A549 (cell line): Measurements from ENCODE around the gene ABCA4. TPM values are rescaled to one million over a fixed set of nuclear protein-coding genes. Genes with fewer than 3 reads are reported as not detected.

Experiments used
- ATAC-seq, 2 experiments: fragments of 200-7000 bp in 1 of 2; fragments of >200 bp in 1 of 2; cut with Nextera tagmentation in 1 of 2; cut with Tn5 transposase in 1 of 2; 3 replicates each; pipeline versions ENCODE4 v1.8.0 to v1.9.1; 2018 to 2020; ENCODE audit warnings: mild to moderate bottlenecking in 1 of 2, moderate library complexity in 1 of 2
- CTCF ChIA-PET: fragments of 300-600 bp; sonication (Branson Sonifier 250); formaldehyde crosslinking; extraction: SDS; loops from one replicate; lab custom pipeline; 2021; ENCODE audit warnings: antibody characterized with exemption, inconsistent platforms; lab: Yijun Ruan, JAX
- POLR2A ChIA-PET: fragments of 350-600 bp; formaldehyde crosslinking; extraction: SDS; loops from one replicate; lab custom pipeline; 2021; ENCODE audit warnings: antibody characterized with exemption, inconsistent platforms; lab: Yijun Ruan, JAX
- DNase-seq, 2 experiments: peaks; one replicate each; pipeline versions ENCODE4 v3.0.0 to v3.0.0-alpha.2; 2011 to 2016; ENCODE audit warnings: low read depth in 1 of 2, low spot score in 1 of 2
- FAIRE-seq: peaks from 2 replicates; lab custom pipeline; 2011; peaks lifted over from hg19 to GRCh38; lab: Jason Lieb, UNC
- H3K27ac ChIP-seq, 2 experiments: fragments of >200 bp; sonication (Bioruptor Twin); formaldehyde crosslinking; 3 replicates each; pipeline ENCODE4 v1.5.1; 2016 to 2017
- H3K4me1 ChIP-seq: fragments of >200 bp; sonication (Bioruptor Twin); formaldehyde crosslinking; 3 replicates; pipeline ENCODE4 v1.6.1; 2016
- H3K4me2 ChIP-seq: fragments of >200 bp; sonication (Bioruptor Twin); formaldehyde crosslinking; 3 replicates; pipeline ENCODE4 v1.6.1; 2016
- H3K4me3 ChIP-seq: fragments of >200 bp; sonication (Bioruptor Twin); formaldehyde crosslinking; 3 replicates; pipeline ENCODE4 v1.5.1; 2016
- H3K9me3 ChIP-seq: fragments of >200 bp; sonication (Bioruptor Twin); formaldehyde crosslinking; 3 replicates; pipeline ENCODE4 v1.6.1; 2016
- CBX2 ChIP-seq: fragments of 200-600 bp; sonication (generic); IDR thresholded peaks from 2 replicates; pipeline ENCODE4 v1.6.1; 2016; ENCODE audit warnings: low read depth, mild to moderate bottlenecking, borderline replicate concordance
- CEBPB ChIP-seq, 2 experiments: fragments of >200 bp in 1 of 2; sonication (Bioruptor Twin) in 1 of 2; formaldehyde crosslinking in 1 of 2; IDR thresholded peaks; 2 replicates each; pipeline ENCODE4 v1.6.1; 2012 to 2016
- EHF ChIP-seq: fragments of 250-450 bp; sonication (Bioruptor Pico); IDR thresholded peaks from 2 replicates; pipeline ENCODE4 v1.5.0; 2020; ENCODE audit warnings: mild to moderate bottlenecking
- EHMT2 ChIP-seq: fragments of 200-600 bp; sonication (generic); IDR thresholded peaks from 2 replicates; pipeline ENCODE4 v1.6.1; 2016; ENCODE audit warnings: antibody characterized with exemption, low read depth, mild to moderate bottlenecking, moderate library complexity
- EP300 ChIP-seq, 2 experiments: fragments of >200 bp; sonication (Bioruptor Twin); formaldehyde crosslinking; IDR thresholded peaks; 2 replicates in 1 of 2; 3 replicates in 1 of 2; pipeline ENCODE4 v1.6.1; 2016 to 2017
- FOSB ChIP-seq: fragments of 250-450 bp; sonication (Bioruptor Pico); IDR thresholded peaks from 2 replicates; pipeline ENCODE4 v1.5.0; 2020; ENCODE audit warnings: mild to moderate bottlenecking, moderate library complexity
- GATA3 ChIP-seq: IDR thresholded peaks from 2 replicates; pipeline ENCODE4 v1.6.1; 2012; ENCODE audit warnings: borderline replicate concordance
- JUNB ChIP-seq: fragments of >200 bp; sonication (Bioruptor Twin); formaldehyde crosslinking; IDR thresholded peaks from 2 replicates; pipeline ENCODE4 v1.6.1; 2016
- KDM5A ChIP-seq: fragments of 200-600 bp; sonication (generic); IDR thresholded peaks from 2 replicates; pipeline ENCODE4 v1.6.1; 2016; ENCODE audit warnings: antibody characterized with exemption, mild to moderate bottlenecking
- MAFK ChIP-seq: fragments of 450-650 bp; IDR thresholded peaks from 2 replicates; pipeline ENCODE4 v1.6.1; 2014; ENCODE audit not compliant: partially characterized antibody
- MYC ChIP-seq: IDR thresholded peaks from 2 replicates; pipeline ENCODE4 v1.6.1; 2012; ENCODE audit warnings: mild to moderate bottlenecking, inconsistent platforms, low read length, improper control_type of control experiment, borderline replicate concordance
- NR3C1 ChIP-seq: fragments of >200 bp; sonication (Bioruptor Twin); formaldehyde crosslinking; IDR thresholded peaks from 3 replicates; pipeline ENCODE4 v1.6.1; 2017
- RARB ChIP-seq: fragments of 250-450 bp; sonication (Bioruptor Pico); IDR thresholded peaks from 2 replicates; pipeline ENCODE4 v1.8.0; 2021; ENCODE audit warnings: mild to moderate bottlenecking, moderate library complexity
- SMC3 ChIP-seq: fragments of >200 bp; sonication (Bioruptor Twin); formaldehyde crosslinking; IDR thresholded peaks from 3 replicates; pipeline ENCODE4 v1.6.1; 2018; ENCODE audit warnings: inconsistent platforms
- TFCP2L1 ChIP-seq: fragments of 250-450 bp; sonication (Bioruptor Pico); IDR thresholded peaks from 2 replicates; pipeline ENCODE4 v1.5.0; 2021; ENCODE audit warnings: mild to moderate bottlenecking
- TP53 ChIP-seq: fragments of 250-450 bp; sonication (Bioruptor Pico); IDR thresholded peaks from 2 replicates; pipeline ENCODE4 v1.5.0; 2021; ENCODE audit warnings: mild to moderate bottlenecking, moderate library complexity
- ZC3H11A ChIP-seq: fragments of 450-650 bp; IDR thresholded peaks from 2 replicates; pipeline ENCODE4 v1.6.1; 2014; ENCODE audit warnings: antibody characterized with exemption, mild to moderate bottlenecking
- ZFP36 ChIP-seq: fragments of 450-650 bp; IDR thresholded peaks from 2 replicates; pipeline ENCODE4 v1.6.1; 2014; ENCODE audit warnings: borderline replicate concordance; ENCODE audit not compliant: partially characterized antibody
- ZNF302 ChIP-seq: fragments of 250-450 bp; sonication (Bioruptor Pico); IDR thresholded peaks from 2 replicates; pipeline ENCODE4 v1.9.0; 2021; ENCODE audit warnings: inconsistent platforms, mild to moderate bottlenecking, moderate library complexity
- WGBS: methylation state at CpG from one replicate; pipeline ENCODE4 v1.1.6; 2017; ENCODE audit errors: missing lambda C conversion rate; 5-methylcytosine and 5-hydroxymethylcytosine counted together
- polyA plus RNA-seq, 4 experiments: library from polyadenylated mRNA; depleted of rRNA in 3 of 4; stranded (reverse); fragments of >200 nt; fragmentation: RNase III in 1 of 4; extraction: RNeasy Plus Mini Kit Qiagen cat#74134 plus additional on column Dnase treatment in 1 of 4; gene quantifications; 2 replicates in 3 of 4; 3 replicates in 1 of 4; pipeline ENCODE4 v1.2.3, GENCODE V29; 2011 to 2017
- TF ChIP-seq, protein P1 (sequence below): fragments of >200 bp; sonication (Bioruptor Twin); formaldehyde crosslinking; IDR thresholded peaks from 2 replicates; pipeline ENCODE4 v1.6.1; 2016
- TF ChIP-seq, protein P2 (sequence below): IDR thresholded peaks from 2 replicates; pipeline ENCODE4 v1.6.1; 2012
- TF ChIP-seq, protein P3 (sequence below): fragments of >200 bp; sonication (Bioruptor Twin); formaldehyde crosslinking; IDR thresholded peaks from 3 replicates; pipeline ENCODE4 v1.5.1; 2016

ABCA4 gene
- polyA plus RNA-seq, 2 of the 4 experiments (the other 2 are of a cell fraction), result 0.05 to 0.23 TPM

DNA sequence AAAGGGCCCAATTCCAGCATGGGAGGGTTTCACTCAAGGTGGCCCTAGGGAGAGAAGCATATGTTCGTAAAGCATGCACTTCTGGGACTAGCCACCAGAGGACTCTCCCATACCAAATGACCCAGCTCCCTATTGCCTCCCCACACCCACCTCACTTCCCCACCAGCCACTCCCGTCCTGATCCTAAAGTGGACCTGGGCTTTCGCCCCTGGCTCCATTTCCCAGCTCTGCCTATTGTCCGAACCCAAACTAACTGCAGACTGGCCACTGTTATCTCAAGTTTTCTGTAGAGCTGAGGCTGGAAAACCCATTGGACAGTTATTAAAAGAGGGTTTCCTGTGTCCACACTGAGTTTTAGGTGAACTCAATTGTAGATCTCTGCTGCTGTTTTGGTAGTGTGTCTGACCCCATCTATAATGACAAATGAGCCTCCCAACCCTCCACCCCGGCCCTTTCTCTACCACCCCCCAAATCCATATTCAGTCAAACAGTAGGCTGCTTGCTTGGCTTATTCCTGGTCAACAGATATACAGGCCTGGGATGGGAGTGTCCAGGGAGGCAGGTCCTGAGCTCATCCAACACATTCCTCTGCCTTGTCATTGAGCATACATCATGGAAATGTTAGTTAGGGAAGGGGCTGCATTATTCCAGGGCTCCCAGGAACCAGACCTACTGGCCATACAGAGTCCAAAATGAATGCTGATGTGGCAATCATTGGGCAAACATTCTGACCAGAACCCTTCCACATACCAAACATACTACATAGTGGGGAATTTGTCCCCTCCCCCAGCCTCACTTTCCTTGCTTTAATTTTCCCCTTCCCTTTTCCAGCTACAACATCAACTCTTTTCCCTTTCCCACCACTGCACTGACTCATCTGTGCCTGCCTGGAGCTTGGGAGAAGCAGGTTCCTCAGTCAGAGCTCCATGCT lies 59.2 kb downstream of the ABCA4 start (continued):
- TF ChIP-seq MAFK, result peak; percentile 38
- no peak for TF ChIP-seq JUNB
- TF ChIP-seq, protein P1, sequence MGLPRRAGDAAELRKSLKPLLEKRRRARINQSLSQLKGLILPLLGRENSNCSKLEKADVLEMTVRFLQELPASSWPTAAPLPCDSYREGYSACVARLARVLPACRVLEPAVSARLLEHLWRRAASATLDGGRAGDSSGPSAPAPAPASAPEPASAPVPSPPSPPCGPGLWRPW, result no peak
- TF ChIP-seq RARB (CRISPR knock-in tag), result no peak
- TF ChIP-seq, protein P2, sequence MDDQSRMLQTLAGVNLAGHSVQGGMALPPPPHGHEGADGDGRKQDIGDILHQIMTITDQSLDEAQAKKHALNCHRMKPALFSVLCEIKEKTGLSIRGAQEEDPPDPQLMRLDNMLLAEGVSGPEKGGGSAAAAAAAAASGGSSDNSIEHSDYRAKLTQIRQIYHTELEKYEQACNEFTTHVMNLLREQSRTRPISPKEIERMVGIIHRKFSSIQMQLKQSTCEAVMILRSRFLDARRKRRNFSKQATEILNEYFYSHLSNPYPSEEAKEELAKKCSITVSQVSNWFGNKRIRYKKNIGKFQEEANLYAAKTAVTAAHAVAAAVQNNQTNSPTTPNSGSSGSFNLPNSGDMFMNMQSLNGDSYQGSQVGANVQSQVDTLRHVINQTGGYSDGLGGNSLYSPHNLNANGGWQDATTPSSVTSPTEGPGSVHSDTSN, result no peak
- TF ChIP-seq ZNF302 (CRISPR knock-in tag), result no peak
- TF ChIP-seq CEBPB (IDR thresholded peaks at IDR 0.05), result 0 out of 4 replicates have a peak, but pooled peaks of 1 of the 2 experiments have one; percentile 39
- no peak for TF ChIP-seq EP300 (IDR thresholded peaks at IDR 0.05)
- TF ChIP-seq EHMT2, result no peak
- no peak for TF ChIP-seq NR3C1
- TF ChIP-seq TP53 (CRISPR knock-in tag), result no peak
- TF ChIP-seq, protein P3, sequence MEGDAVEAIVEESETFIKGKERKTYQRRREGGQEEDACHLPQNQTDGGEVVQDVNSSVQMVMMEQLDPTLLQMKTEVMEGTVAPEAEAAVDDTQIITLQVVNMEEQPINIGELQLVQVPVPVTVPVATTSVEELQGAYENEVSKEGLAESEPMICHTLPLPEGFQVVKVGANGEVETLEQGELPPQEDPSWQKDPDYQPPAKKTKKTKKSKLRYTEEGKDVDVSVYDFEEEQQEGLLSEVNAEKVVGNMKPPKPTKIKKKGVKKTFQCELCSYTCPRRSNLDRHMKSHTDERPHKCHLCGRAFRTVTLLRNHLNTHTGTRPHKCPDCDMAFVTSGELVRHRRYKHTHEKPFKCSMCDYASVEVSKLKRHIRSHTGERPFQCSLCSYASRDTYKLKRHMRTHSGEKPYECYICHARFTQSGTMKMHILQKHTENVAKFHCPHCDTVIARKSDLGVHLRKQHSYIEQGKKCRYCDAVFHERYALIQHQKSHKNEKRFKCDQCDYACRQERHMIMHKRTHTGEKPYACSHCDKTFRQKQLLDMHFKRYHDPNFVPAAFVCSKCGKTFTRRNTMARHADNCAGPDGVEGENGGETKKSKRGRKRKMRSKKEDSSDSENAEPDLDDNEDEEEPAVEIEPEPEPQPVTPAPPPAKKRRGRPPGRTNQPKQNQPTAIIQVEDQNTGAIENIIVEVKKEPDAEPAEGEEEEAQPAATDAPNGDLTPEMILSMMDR, result peak; percentile 76
- TF ChIP-seq KDM5A, result no peak
- TF ChIP-seq SMC3, result peak; percentile 96
- no peak for TF ChIP-seq TFCP2L1 (CRISPR knock-in tag)
- TF ChIP-seq MYC, result no peak
- TF ChIP-seq, all 56 proteins: peak for 6

DNA sequence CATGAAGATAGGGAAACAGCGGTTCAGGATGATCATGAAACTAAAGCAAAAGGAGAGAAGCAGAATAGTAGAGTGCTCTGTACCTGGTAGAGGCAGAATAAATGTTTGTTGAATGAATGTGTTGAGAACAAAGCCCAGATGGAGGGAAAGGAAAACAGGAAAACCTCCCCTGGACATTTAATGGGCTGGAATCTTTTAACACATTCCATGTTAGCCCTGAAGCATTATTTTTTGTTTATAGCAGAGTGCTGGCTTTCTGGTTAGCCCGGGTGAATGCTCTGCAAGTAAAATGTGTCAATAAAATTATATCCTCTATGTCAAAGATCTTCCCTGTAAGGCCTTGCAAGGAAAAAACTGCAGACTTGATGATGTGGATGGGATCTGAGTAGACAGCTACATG lies 60.2 kb downstream of the ABCA4 start:
- Histone ChIP-seq H3K27ac (no peak overlapping the region), H3K4me2 (no peak overlapping the region), H3K4me1 (peaks cover 21% of the 10 kb centered on the region), H3K4me3 (no peak overlapping the region), H3K9me3 (no peaks in the 10 kb centered on the region)
- FAIRE-seq (no peak), DNase-seq (no peak), ATAC-seq (no peak)
- CTCF ChIA-PET, result interaction anchor here (0.7 to 9.5 kb wide), 12 partner anchors 10 to 403 kb away, joined by 3 to 284 read pairs (median 12); partner anchors contain the start of gene ARHGAP29
- 25% methylated on average over 2 of the region's 2 CpGs for WGBS
- POLR2A ChIA-PET, result no interaction called here
- TF ChIP-seq ZFP36 (no peak), CBX2 (no peak)

DNA sequence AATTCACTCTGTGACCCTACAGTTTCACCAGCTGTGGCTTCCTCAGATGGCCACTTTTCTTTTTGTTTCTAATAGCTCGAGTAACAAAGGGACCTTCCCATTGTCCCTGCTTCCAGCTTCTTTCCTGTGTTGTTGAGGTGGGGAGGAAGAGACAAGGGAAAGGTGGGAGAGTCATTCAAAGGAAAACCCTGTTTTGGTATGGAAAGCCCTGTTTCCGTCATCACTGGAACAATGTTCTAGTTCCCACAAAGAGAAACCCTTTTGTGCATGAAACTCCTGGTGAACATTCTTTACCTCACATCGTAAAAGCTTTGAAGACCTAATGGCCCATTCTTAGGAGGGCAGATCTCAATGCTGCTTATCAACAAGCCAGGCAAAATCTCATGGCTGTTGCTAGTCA lies 62.2 kb downstream of the ABCA4 start:
- Histone ChIP-seq H3K27ac (no peak overlapping the region), H3K4me1 (peaks cover 21% of the 10 kb centered on the region)
- TF ChIP-seq EHF (CRISPR knock-in tag), result no peak
- TF ChIP-seq, protein P2, result no peak
- no peak for TF ChIP-seq FOSB
- no peak for TF ChIP-seq JUNB
- TF ChIP-seq ZFP36, result no peak
- TF ChIP-seq GATA3, result no peak
- no peak for TF ChIP-seq ZC3H11A
- TF ChIP-seq, all 56 proteins: peak for 0
- DNase-seq (no peak), FAIRE-seq (no peak), ATAC-seq (no peak)
- H3K4me3 ChIP-seq, result no peak overlapping the region
- 75% methylated on average over 3 of the region's 3 CpGs for WGBS
- H3K4me2 ChIP-seq, result no peak overlapping the region
- H3K9me3 ChIP-seq, result no peaks in the 10 kb centered on the region
- ChIA-PET POLR2A (no interaction called here), CTCF (interaction anchor here (0.8 to 9.5 kb wide), 4 partner anchors 13 to 405 kb away, joined by 3 to 284 read pairs (median 50); no protein-coding TSS in a partner anchor)
